ENCODE measurements around the gene DCAF12L1.

DNA sequence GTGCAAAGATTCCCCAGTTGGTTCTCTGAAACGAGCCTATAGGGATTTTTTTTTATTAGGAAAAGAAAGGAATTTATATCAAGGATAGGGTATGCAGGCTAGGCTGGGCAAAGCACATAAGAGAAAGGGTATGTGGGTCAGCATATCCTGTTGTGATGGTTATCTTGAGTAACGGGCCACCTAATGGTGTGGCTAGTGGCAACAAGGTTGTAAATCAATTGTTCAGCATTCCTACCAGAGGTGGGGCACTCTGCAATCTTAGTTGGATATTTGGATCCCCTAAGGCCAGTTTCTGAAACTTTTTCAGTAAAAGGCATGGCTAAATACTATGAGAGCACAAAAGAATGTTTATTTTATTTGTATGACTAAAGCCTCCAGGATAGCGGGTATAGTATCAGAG, 42.7 kb downstream of the DCAF12L1 start:
- TF ChIP-seq, protein P1, sequence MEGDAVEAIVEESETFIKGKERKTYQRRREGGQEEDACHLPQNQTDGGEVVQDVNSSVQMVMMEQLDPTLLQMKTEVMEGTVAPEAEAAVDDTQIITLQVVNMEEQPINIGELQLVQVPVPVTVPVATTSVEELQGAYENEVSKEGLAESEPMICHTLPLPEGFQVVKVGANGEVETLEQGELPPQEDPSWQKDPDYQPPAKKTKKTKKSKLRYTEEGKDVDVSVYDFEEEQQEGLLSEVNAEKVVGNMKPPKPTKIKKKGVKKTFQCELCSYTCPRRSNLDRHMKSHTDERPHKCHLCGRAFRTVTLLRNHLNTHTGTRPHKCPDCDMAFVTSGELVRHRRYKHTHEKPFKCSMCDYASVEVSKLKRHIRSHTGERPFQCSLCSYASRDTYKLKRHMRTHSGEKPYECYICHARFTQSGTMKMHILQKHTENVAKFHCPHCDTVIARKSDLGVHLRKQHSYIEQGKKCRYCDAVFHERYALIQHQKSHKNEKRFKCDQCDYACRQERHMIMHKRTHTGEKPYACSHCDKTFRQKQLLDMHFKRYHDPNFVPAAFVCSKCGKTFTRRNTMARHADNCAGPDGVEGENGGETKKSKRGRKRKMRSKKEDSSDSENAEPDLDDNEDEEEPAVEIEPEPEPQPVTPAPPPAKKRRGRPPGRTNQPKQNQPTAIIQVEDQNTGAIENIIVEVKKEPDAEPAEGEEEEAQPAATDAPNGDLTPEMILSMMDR (IDR thresholded peaks at IDR 0.05; ENCODE audit: insufficient read depth, low read depth, low read length): no peak
- no peak for TF ChIP-seq EZH2 (IDR thresholded peaks at IDR 0.05; ENCODE audit: insufficient read depth, low read length)

All from astrocyte (in vitro differentiated cells and primary cell).